H1 (cell line): ENCODE results near the gene LHPP. TPM values are rescaled to one million over a fixed set of nuclear protein-coding genes. Genes with fewer than 3 reads are reported as not detected.

ENCODE experiments used
- BACH1 ChIP-seq: IDR thresholded peaks from 2 replicates; pipeline ENCODE4 v1.6.1; 2012; ENCODE audit warnings: low read length, improper control_type of control experiment
- CBX5 ChIP-seq: fragments of 300-800, 300-1000 bp; sonication (generic); IDR thresholded peaks from 2 replicates; pipeline ENCODE4 v1.7.1; 2016; ENCODE audit warnings: antibody characterized with exemption, low read length, low read depth
- CTBP2 ChIP-seq: IDR thresholded peaks from 2 replicates; pipeline ENCODE4 v1.7.0; 2011; ENCODE audit warnings: borderline replicate concordance, mild to moderate bottlenecking, moderate library complexity, mixed read lengths, low read length; ENCODE audit not compliant: insufficient read depth, insufficient read length
- SRF ChIP-seq: IDR thresholded peaks from 2 replicates; pipeline ENCODE4 v1.6.1; 2011; ENCODE audit warnings: mild to moderate bottlenecking, low read depth, low read length, moderate library complexity
- polyA plus RNA-seq, 7 experiments: library from polyadenylated mRNA; depleted of rRNA in 3 of 7; stranded (reverse) in 5 of 7; unstranded in 2 of 7; fragments of >200 nt in 5 of 7; fragments of 200-250 nt in 2 of 7; gene quantifications; 1 replicate in 5 of 7; 2 replicates in 1 of 7; 4 replicates in 1 of 7; pipeline versions ENCODE4 v1.2.1 to v1.2.3, GENCODE V29; 2011 to 2013; ENCODE audit warnings: missing spikeins in 2 of 7, mixed read lengths in 2 of 7
- total RNA-seq: library from RNA; stranded (reverse); fragmentation: NEBNext Ultra II Directional; extraction: Animal tissue kit (Norgen Biotek cat#: 25700); gene quantifications from 2 replicates; pipeline ENCODE4 v1.2.1, GENCODE V29; 2021

LHPP gene
- total and polyA plus RNA-seq, 2 of the 8 experiments (the other 6 are each of a cell fraction or from before 2014, with no cell fraction given) = 26.0 to 45.0 TPM

- TF ChIP-seq CTBP2 (no peak), CBX5 (no peak), BACH1 (no peak), SRF (no peak)
Observed at GRCh38 chr10:124596962-124597845, 135.6 kb downstream of the LHPP start (continued).
